GM19025 (cell line): ENCODE measurements around the gene RORC.

Source experiments
- ATAC-seq: cut with Tn5 transposase; IDR thresholded peaks from one replicate; pipeline ENCODE4 v1.9.1; 2021; ENCODE audit warnings: mild to moderate bottlenecking, low read depth, moderate library complexity; ENCODE audit not compliant: unreplicated experiment

The RORC gene

DNA sequence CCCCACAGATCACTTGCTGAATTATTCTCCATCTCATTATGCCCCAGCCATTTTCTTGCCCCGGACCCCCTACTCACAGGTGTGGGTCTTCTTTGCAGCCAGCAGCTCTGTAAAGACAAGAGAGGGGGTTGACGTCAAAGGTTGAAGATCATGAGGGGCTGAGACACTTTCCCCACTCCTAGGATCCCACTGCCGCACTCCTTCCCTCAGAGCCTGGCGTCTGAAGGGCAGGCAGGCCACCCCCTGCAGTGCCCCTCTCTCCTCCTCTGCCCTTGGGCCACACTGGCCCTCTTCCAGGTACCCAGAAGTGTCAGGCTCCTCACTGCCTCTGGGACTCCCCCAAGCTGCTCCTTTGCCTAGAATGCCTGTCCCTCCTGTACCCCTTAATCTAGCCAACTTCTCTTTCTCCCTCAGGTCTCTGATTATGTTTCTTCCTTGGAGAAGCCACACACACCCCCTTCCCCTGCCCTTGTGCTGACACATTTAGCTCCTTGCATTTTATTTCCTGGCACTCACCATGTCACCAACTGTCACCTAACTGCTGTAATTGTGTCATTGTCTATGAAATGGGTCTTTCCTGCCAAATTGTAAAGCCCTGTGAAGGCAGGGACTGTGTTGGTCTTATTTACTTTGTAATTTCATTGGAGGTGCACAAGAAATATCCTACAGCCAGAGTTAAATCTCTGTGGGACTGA is 2.1 kb downstream of the RORC start:
- no peak for ATAC-seq

DNA sequence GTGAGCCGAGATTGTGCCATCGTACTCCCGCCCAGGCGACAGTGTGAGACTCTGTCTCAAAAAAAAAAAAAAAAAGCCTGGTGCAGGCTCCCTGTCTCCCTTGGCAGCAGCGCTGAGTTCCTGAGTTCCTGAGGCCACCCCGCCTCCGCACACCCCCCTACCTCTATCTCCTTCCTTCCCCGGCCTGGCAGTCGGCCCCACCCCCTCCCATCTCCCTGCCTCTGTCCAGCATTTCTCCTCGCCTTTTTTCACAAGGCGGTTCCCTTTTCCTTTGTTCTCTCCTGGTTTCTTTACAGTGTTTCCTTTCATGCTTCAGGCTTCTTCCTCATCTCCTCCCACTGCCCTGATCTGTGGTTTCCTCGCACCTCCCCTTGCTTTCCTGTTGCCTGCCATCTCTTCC is 2.7 kb downstream of the RORC start:
- no peak for ATAC-seq

DNA sequence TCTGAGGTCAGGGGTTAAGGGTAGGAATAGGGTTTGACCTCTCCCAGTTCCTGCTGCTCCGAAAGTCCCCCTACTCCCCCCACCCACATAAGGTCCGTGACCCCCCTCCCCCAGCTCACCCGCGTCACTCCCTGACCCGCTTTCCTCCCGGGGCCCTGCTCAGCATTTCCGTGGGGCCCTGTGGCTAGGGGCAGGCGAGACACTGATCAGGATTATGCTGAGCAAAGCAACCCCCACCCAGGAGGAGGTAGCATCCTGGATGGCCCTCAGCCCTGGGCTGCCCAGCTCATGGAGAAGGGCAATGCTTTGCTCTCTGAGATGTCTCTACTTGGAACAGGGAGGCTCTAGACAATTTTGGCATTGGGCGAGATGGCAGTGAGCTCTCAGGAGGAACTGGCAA is 3.7 kb downstream of the RORC start:
- ATAC-seq, result no peak

DNA sequence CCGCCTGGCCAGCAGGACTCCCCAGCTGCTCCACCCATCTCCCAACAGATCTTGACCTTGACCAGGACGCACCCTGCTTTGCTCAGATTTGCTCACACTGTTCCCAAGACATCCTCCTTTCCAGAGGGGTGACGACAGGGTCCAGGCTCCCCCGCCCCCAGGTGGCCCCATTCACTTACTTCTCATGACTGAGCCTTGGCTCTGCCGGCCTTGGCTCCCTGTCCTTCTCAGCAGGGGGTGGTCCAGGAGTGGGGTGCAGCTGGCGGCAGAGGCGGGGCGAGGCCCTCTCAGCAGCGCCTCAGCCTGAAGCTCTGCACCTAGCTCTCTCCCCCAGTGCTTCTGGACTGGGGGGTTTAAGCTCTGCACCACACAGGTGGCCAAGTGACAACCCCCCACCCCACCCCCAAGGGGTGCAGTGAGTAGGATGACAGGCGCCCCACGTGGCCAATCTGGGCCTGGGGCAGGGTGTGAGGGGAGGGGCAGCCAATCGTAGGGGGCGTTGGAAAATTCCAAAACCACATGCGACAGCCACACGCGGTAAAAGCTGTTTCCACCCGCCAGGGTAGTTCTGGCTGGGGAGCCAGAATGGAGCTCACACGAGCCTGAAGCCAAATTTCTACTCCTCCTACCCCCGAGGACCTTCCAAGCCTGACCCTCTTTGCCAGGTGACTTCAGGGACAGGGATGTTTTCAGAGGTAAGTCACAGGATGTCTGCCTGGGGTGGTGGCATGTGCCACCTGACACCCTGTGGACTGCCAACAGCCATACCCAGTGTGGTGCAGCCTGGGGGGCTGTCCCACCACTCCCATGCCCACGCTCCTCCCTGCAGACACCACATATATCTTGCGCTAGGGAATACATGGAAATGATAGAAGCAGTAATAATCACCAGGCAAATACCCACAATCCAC is 5.6 kb downstream of the RORC start:
- ATAC-seq, result no peak

DNA sequence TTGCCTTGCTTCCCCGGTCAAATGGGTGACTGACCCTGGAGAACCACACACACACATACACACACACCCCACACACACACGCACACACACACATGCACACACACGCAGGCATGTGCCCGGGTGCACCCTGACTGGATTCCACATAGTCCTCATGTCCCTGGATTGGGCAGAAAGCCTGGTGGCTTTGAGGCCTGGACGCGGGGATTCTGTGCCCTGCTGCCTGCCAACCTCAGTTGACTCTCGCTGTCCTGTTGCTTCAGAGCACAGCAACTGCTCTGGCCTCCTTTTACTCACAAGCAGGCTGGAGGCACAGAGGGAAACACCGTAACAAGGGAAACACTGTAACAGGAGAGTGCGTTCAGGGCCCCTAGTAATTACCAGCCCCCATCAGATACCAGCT is 6.4 kb downstream of the RORC start:
- ATAC-seq, result no peak

DNA sequence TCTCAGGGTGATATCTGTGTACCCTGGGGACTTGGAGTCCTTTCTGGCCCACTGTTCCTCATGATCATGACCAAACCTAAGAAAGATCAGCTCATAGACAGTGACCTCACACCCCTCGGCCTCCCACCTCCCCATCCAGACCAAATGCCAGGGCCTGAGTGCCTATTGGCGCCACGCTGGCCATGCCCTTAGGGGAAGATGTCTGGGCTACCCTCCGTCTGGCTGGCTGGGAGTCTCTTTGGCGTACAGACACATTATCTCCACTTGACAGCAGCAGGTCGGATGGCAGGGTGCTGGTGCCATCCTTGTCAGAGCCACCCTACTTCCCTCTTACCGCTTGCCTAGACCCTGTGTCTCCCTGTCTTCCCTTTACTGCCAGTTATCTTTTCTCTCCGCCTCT is 8.4 kb downstream of the RORC start:
- no peak for ATAC-seq

DNA sequence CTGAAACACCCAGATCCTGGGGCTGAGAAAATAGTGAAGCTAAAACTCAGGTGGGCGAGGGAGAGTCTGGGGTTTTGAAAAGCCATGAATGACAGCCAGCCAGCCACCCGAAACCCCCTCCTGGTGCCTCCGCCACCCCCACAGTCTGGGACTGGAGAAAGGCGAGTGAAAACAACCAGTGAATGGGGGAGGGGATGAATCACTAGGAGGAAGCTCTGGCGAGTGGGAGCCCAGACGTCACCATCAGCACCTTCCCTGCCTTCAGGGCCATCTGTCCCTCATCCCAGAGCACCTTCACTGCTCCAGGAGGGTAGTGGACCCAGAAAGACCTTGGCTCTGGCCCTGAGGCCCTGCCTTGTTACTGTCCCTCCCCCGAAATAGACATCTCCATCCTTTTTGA is 9.2 kb downstream of the RORC start:
- ATAC-seq, result no peak

DNA sequence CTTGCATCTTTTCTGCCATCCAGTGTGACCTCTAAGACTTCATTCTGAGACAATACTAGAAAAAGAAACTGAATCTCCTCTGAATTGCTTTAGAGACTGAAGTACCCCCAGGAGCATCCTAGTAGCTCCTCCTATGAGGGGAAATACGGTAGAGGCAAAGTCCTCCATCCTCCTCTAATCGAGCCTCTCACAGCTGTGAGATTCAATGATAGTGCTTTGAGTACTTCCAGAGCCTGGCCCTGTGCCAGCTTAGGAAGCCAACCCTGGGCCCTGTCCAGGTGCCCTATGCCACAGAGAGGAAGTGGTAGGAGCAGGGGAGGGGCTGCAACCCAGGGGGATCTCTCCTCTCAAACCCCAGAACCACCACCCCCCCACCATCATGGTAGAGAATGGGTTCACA is 10.7 kb downstream of the RORC start:
- no peak for ATAC-seq

DNA sequence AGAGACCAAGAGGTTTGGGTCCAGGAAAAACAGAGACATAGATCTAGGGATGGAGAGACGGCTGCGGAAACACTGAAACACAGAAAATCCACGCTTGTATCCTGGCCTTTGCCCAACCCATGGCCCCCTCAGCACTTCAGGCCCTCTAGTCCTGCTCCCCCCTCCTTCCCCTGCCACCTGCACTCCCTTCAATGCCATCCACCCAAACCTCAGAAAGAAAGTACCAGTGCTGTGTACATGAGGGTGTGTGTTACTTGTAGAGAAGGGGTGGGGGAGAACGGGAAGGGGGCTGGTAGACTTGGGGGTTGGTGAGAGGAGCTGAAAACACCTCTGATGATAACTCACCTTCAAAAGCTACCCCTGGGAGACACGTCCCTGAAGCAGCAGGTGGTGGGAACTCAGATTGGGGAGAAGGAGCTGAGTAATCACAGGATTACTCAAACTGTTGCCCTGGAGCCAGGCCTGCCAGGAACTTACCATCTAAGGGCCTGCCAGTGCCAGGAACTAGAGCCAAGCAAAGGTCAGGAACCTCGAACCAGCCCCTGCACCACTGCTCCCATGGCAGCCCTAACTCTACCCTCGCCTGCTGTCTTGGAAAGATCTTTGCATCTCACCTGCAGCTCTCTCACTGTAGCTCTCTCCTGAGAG is 11.5 kb downstream of the RORC start:
- ATAC-seq, result no peak

DNA sequence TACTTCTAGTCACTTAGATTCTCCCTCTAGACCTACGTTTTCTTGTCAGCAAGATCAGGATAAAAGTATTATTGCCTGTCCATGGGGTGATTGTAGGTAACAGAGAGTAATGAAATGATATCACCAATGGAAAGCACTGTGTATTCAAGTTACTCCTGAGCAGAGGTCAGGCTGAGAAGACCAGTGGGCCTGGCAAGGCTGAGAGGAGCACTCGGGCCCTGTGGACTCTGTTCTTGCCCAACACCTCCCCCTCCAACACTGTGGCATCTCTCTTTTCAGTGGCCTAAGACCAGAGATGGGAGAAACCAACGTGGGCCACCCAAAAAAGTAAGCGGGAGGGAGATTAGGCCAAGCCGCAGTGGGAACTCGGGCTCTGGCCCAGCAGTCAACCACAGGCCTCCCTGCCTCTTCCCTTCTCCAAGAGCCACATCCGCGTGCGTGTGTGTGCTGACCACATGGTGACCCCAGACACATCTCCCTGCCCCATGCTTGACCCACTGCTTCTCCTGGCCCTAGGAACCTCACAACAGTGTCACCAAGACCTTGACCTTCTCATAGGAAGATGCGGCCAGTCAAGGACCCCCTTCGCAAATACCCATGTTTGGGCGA is 12.3 kb downstream of the RORC start:
- no peak for ATAC-seq

DNA sequence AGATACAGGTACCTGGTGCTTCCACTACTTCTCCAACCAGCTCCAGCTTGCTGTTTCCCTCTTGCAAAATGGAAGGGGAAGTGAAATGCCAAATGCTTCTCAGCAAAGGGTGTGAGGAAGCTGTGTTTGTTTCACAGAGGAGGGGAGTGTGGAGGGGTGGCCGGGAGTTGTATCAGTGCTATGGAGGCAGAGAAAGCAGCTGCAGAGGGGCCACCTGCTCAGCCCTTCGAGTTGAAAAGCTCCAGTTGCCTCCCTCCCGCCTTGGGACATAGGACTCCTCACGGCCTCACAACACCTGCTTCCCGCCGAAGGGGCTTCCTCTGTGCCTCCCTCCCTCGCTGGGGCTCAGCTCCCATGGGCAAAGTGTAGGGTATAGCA is 14.3 kb downstream of the RORC start:
- ATAC-seq, result no peak

DNA sequence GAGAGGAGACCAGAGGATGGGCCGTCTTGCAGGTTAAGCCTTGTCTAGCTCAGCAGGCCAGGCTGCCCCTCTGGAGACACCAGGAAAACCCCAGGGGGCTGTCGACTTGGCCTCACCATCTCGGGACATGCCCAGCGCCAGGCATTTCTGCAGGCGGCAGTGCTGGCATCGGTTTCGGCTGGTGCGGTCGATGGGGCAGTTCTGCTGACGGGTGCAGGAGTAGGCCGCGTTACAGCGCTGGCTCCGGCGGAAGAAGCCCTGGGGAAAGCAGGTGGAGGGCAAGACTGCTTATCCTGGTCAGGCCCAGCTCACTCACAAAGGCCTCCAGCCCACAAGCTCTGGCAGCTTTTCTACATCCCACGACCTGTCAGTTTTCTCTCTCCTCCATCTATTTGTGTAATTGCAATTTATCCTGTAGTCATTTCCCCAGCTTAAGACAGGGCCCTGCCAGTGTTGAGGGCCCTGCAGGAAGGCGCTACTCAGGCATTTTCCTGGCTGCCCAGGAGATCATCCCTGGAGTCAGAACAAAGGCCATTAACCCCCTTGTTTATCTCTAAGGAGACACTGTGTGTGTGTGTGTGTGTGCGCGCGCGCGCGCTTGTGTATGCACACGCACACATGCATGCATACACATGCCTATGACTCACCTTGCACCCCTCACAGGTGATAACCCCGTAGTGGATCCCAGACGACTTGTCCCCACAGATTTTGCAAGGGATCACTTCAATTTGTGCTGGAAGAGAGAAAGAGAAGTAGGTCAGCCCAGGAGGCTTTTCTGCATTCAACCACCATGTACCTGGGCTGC is 14.9 kb downstream of the RORC start:
- ATAC-seq, result no peak

DNA sequence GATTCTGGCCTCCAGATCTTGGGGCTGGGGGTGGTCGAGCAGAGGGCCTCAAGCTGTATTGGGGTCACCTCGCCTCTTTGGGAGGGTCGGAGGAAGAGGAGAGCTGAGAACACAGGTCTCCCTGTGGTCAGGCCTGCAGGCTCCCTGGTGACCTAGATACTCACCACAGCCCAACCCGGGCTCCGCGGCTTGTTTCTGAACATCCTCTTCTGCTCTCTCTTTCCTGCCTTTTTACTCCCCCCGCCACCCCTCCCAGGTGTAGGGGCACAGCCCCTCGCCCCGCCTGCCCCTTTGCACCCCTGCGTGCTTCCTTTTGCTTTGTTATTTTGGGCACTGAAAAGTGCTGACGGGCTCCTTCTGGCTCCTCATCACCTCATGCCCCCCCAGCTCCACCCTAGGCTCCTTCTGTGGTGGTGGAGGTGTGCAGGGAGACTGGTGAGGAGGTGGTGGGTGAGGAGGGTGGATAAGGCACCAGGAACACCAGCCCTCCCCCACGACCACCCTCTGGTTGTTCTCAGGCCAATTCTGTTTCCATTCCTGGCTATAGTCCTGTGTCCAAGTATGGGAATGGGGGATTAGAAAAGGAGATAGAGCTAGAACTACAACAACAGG is 15.8 kb downstream of the RORC start:
- ATAC-seq, result no peak

DNA sequence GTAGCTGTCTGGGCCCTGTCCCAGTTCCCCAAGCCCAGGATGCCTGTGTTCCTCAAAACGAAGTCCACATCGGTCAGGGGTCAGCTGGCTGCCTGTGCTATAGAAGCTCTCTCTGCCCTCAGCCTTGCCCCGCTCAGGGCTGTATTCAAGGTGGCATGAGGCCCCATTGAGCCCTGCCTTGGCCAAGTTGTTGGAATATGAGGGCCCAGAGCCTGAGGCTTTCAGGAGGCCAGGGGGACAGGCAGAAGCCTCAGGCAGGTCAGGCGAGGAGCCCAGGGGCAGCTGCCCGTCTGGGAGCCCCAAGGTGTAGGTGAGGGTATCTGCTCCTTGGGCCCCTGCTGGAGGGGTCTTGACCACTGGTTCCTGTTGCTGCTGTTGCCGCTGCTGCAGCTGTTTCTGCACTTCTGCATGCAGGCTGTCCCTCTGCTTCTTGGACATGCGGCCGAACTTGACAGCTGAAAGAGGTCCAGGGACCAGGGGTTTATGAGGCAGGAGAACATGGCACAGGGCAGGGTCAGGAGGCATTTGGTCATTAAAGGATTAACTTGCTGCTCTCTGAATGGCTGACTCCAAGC is 16.5 kb downstream of the RORC start:
- no peak for ATAC-seq

DNA sequence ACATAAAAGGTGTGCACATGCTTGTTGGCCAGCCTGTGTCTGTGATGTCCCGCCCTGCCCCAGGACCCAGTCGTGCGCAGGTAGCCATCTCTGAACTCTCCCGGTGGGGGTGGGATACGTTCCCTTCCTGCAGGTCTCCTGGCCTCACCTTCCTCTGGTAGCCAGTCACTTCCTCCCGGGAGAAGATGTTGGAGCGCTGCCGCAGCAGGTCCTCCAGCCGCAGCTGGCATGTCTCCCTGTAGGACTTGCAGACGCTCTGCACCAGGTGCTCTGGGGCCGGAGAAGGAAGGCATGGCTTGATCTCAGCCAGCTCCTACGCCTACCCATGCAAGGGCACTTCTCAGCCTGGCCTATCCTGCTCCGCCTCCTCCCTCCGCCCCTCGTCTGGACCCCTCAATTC is 17.2 kb downstream of the RORC start:
- no peak for ATAC-seq

DNA sequence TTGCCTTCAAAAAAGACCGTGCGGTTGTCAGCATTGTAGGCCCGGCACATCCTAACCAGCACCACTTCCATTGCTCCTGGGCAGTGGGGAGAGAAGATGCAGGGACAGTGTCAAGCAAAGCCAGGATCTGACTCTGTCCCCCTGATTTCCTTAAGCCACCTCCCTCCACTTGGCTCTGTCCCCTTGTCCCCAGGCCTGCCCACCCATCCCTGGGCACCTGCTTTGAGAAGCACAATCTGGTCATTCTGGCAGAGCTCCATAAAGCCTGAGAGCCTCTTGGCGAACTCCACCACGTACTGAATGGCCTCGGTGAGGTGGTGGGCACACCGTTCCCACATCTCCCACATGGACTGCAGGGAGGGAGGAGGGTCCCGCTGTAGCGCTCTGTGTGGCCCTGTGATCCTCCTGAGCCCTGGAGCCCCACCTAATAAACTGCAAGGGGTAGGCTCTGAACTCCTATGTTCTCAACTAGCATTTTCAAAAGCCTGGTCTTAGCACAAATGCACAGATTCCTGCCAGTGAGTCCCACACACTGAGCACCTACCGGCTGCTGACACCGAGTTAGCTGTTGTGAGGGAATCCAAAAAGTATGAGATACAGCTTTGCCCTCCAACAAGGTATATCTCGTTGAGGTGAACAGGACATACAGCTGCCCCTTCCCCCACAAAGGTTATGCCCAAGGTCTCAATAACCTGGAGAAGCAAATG is 18.2 kb downstream of the RORC start:
- no peak for ATAC-seq

DNA sequence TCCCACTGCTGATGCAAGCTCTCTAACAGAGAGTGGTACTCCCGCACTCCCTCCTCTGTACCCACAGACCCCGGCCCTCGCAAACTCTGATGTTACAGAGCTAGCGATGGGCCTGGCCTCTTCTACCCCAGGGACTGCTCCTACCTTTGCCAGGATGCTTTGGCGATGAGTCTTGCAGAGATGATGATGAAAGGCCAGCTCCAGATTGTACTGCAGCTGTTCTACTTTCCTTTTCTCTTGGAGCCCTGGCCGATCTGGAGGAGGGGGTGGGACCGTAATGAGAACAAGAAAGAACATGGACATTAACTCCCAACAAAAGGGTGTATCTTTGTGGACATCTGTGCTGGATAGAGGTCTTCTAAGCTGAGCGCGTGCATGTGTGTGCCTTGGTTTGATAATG is 20.4 kb downstream of the RORC start:
- ATAC-seq, result no peak

DNA sequence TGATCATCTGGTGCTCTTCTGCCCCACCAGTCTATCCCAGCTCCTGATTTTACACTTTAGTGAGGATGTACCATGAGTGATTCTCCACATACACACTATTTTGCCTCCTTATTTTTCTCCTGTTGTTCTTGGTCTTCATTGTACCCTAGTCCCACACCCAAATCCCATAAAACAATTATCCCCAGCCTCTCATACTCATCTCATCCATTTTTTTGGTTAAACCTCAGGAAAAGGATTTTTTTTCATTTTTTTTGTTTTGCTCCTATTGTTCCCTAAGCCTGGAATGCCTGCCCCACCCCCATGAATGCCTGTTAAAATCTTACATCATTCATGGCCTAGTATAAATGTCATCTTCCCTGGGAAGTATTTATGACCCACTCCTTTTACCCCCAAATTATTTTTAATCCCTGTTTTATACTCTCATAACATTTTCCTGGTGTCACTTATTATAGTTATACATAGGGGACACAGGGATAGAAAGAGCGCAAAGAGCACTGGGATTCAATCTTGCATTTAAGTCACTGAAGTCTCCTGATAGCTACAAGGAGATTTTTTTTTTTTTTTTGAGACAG is 21.5 kb downstream of the RORC start:
- ATAC-seq, result no peak
